Activated CD8-positive, alpha-beta memory T cell treated with anti-CD3 and anti-CD28 coated beads for 1 hour (primary cell): ENCODE results near the gene RABL3.
"Not testable (repeated sequence)": the region's sequence is repeated elsewhere in the genome, so short reads cannot be mapped to it uniquely, and the experiment has no call there.

ENCODE experiments used
- DNase-seq, 2 donors: peaks; one replicate each; pipeline ENCODE4 v3.0.0-alpha.2; 2020; ENCODE audit warnings: low read depth in 1 of 2; ENCODE audit errors: extremely low read depth in 1 of 2

Gene RABL3

DNA sequence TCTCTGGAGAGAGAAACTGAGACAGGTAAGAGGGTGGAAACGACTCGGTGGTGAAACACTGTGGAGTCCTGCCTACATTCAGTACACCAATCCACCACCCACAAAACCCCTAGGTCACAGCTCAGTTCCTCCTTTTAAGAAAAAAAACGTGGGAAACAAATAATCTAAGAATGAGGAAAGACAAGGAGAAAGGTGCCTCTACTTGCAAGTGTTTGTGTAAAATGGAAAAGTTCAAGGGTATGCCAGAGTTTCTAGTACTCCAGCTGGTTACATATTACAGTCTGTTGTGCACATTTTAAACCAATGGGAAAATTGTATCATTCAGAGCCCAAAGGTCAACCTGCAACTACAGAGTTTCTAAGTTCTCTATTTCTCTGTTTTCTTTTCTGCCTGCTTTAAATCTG lies 92.5 kb downstream of the RABL3 start:
- no peak for DNase-seq

- no peak for DNase-seq
These were observed 94.0 kb downstream of the RABL3 start for GRCh38 chr3:120648290-120648689.

- no peak for DNase-seq
These were observed 95.4 kb downstream of the RABL3 start for GRCh38 chr3:120646771-120647432.

DNA sequence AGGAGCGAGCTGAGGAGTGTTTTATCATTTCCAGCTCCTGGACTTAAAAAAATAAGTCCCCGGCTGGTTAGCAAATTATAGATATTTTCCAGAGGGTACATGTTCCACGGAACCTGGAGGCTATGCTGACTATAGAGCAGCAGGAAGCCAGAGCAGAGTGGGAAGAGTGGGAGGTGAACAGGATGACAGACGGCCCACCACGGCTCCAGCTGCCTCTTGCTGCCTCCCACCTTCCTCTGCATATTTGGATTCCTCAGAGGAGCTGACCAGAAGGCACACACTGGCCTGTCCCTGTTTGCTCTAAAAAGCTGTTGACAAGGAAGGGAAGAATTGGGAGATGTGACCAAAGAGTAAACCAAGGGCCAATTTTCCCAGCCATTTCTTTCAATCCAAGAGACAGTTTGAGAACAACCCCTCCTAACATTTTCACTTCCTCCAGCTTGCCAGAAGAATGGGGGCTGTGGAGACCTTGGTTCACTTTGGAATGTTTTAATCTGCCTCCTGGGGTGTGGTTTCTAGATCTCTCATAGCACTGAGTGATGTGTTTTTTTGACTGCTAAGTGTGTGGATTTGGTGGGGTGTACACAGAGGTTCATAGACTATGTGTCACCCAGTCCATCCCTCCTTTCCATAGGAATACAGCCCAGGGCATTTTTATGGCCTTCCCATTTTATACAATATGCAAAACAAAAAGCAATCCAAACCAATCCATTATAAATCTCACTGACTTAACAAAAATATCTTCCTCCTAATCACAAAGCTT lies 97.1 kb downstream of the RABL3 start:
- DNase-seq: no peak

DNA sequence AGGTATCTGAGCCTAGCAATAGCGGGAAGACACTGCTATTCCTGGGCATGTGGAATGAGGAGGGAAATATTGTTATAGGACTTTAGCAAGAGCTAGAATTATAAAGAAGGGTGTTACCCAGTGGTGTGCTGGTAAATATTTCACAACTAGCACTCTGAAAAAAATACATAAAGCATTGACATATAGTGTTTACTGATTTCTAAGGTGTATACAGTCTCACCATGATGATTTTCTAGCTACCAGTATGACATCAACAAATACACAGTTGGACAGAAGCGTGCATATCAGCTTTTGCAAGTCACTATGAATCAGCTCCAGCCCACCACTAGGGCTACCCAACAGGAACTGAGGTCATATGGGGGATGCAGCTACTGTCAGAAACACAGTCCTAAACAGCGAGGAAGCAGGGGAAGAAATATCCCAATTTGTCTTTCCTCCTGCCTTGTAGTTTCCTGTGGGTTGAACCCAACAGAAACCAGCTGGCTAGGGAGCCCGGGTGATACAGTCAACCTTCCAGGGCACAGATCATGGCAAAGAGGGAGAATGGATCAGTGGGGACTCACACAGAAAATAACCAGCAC lies 99.9 kb downstream of the RABL3 start:
- DNase-seq: no peak

DNA sequence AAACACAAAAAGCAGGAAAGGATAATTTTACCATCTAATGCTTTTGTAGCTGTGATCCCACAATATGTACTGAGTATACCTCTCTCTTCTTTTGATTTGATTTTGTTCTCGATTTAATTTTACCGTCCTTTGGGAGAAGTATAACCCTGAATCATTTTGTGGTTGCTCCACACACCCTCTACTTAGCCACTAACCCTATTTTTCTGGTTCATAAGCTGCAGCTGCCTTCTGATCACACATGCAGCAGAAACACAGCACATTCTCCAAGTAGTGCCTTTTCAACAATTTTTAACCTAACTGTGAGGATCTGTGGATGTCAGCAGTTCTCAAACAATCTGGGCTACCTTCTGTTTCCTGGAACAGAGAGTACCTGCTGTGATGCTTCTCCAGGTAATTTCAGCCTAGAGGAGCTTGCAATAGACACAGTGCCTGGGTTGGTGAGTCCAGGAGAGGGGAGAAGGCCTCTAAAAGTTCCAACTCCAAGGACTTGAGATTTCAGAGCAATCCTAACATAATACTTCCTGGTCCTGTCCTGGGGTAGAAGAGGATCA lies 100.5 kb downstream of the RABL3 start:
- no peak for DNase-seq

DNA sequence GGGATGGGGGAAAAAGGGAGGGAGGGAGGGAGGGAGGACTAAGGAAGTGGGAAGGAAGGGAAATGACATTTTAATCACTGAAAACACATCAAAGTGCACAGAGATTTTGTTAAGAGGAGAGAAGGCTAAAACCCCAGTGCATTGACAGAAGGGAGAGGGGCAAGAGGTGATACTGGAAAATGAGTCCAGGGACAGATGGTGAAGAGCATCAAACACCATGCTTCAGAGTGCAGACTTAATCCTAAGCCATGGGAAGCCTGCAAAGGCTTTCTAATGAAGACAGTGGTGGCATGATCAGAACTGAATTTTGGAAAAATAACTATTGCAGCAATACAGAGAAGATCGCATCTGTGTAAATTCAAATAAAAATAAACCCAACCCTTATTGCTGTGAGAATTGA lies 102.1 kb downstream of the RABL3 start:
- no peak for DNase-seq

- not testable (repeated sequence) for DNase-seq
These were observed 103.5 kb downstream of the RABL3 start for GRCh38 chr3:120638820-120639219.

- no peak for DNase-seq
These were observed 104.3 kb downstream of the RABL3 start for GRCh38 chr3:120637851-120638559.

DNA sequence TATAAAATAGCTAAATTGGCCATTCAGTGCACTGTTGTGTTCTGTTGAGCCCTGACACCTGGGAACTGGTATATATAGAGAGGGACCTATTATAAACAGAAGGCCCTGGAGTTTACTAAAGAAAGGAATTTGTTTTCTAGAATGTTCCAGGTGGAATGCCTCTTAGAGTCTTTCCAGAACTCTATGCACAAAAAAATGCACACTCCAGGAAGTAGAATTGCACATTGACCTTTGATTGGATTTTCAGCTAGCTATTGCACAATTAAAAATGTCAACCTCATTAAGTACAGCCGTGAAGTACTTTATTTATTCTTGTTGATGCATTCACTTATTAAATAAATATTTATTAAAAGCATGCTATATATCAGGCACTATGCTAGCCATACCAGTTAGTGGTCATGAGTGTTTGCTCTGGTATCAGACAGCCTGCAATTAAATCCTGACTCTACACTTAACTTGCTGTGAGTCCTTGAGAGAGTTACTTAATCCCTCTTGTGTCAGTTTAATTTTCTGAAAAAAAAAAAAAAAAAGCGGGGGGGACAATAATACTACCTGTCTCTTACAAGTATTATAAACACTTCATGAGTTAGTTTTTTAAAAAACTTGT lies 105.4 kb downstream of the RABL3 start:
- no peak for DNase-seq
